Measurements from ENCODE around the gene RAB34. TPM values are rescaled to one million over a fixed set of nuclear protein-coding genes. Genes with fewer than 3 reads are reported as not detected.

The RAB34 gene
- total RNA-seq, 1 donor from 2014 or later = 147 TPM

DNA sequence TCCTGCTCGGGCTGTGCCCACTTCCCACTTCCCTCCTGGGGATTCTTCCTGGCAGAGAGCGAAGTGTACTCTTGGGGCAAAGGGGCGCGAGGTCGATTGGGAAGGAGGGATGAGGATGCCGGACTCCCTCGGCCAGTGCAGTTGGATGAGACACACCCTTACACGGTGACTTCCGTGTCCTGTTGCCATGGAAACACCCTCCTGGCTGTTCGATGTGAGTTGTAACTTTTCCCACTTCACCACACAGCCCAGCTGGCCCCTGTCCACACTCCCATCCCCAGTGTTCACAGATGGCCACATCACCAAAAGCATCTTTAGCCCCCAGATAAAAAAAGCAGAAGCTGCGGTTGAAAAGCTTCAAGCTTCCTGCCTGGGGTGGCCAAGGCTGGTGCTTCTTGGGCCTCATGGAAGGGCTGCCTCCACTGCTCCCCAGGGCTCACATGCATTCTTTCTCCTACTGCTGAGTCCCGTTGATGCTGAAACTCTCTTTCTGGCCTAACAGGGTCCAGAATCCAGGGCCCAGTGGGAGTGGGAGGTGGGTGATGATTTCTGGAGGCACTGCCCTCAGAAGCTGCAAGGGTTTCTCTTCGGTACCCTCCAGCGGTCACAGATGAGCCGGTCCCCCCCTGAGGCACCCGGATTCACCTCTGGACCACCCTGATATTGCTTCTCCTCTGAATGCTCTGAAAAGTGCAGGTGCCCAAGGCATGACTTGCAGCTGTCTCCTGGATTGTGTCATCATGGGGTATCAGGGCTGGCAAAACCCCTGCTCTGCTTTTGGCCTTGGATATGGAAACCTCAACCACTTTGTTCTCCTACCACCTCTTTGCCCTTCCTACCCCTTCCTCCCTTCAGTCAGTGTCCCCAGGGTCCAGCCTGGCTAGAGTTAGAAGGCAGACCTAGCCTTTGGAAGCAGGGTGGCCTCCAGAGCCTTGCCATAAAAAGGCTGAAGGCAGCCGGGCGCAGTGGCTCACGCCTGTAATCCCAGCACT lies 24.0 kb upstream of the RAB34 start:
- Mint-ChIP-seq H3K27me3 (no peaks in the 10 kb centered on the region), H3K27ac (no peak overlapping the region)

GRCh38 chr17:28740406-28741357 lies 23.0 kb upstream of the RAB34 start:
- DNase-seq (ENCODE audit: low spot score, unreplicated experiment) = no peak
- peaks cover 7% of the 10 kb centered on the region for H3K36me3 Mint-ChIP-seq (ENCODE audit: insufficient read depth)
- no peak overlapping the region for H3K27ac Mint-ChIP-seq
- H3K4me3 Mint-ChIP-seq (ENCODE audit: low read depth) = no peak overlapping the region
- no peaks in the 10 kb centered on the region for H3K27me3 Mint-ChIP-seq
- peaks cover 3% of the 10 kb centered on the region for H3K4me1 Mint-ChIP-seq (ENCODE audit: low read depth)
- H3K9me3 Mint-ChIP-seq (ENCODE audit: low read depth) = no peaks in the 10 kb centered on the region
- TF ChIP-seq, protein P1, sequence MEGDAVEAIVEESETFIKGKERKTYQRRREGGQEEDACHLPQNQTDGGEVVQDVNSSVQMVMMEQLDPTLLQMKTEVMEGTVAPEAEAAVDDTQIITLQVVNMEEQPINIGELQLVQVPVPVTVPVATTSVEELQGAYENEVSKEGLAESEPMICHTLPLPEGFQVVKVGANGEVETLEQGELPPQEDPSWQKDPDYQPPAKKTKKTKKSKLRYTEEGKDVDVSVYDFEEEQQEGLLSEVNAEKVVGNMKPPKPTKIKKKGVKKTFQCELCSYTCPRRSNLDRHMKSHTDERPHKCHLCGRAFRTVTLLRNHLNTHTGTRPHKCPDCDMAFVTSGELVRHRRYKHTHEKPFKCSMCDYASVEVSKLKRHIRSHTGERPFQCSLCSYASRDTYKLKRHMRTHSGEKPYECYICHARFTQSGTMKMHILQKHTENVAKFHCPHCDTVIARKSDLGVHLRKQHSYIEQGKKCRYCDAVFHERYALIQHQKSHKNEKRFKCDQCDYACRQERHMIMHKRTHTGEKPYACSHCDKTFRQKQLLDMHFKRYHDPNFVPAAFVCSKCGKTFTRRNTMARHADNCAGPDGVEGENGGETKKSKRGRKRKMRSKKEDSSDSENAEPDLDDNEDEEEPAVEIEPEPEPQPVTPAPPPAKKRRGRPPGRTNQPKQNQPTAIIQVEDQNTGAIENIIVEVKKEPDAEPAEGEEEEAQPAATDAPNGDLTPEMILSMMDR (IDR thresholded peaks at IDR 0.05; ENCODE audit: unreplicated experiment) = no peak

More for the DNA sequence above, 24.0 kb upstream of the RAB34 start:
- peaks cover 11% of the 10 kb centered on the region for H3K4me1 Mint-ChIP-seq (ENCODE audit: low read depth)
- H3K36me3 Mint-ChIP-seq (ENCODE audit: insufficient read depth) = peaks cover 8% of the 10 kb centered on the region
- no peaks in the 10 kb centered on the region for H3K9me3 Mint-ChIP-seq (ENCODE audit: low read depth)
- H3K4me3 Mint-ChIP-seq (ENCODE audit: low read depth) = no peak overlapping the region
- no peak for DNase-seq (ENCODE audit: low spot score, unreplicated experiment)
- TF ChIP-seq, protein P1 (IDR thresholded peaks at IDR 0.05; ENCODE audit: unreplicated experiment) = no peak

DNA sequence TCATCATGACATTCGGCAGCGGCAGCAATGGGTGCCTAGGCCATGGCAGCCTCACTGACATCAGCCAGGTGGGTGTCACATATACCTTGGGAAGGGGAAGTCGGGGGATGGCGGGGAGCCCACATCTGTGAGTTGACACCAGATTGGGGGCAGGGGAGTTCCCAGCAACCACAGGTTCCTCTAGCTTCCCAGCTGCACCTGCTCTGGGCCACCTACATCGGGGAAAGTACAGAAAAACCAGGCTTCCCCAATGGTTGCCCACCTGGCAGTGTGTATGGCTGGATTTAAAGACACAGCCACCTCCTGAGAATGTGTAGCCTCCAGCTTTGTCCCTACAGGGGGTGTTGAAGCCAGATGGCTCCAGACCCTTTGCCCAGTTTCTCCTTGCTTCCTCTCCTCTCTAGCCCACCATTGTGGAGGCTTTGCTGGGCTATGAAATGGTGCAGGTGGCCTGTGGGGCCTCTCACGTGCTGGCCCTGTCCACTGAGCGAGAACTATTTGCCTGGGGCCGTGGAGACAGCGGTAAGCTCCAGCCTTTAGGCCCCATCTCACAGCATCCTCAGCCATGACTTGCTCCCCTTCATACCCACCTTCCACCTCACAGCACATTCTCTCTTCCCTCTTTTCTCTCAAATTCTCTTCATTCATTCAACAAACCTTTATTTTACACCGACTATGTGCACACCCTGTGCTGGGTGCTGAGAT lies 21.2 kb upstream of the RAB34 start:
- peaks cover 6% of the 10 kb centered on the region for H3K36me3 Mint-ChIP-seq (ENCODE audit: insufficient read depth)
- H3K27me3 Mint-ChIP-seq = no peaks in the 10 kb centered on the region
- H3K4me3 Mint-ChIP-seq (ENCODE audit: low read depth) = no peak overlapping the region
- peaks cover 3% of the 10 kb centered on the region for H3K4me1 Mint-ChIP-seq (ENCODE audit: low read depth)
- DNase-seq (ENCODE audit: low spot score, unreplicated experiment) = no peak
- TF ChIP-seq, protein P1 (IDR thresholded peaks at IDR 0.05; ENCODE audit: unreplicated experiment) = no peak
- no peaks in the 10 kb centered on the region for H3K9me3 Mint-ChIP-seq (ENCODE audit: low read depth)
- H3K27ac Mint-ChIP-seq = no peak overlapping the region

DNA sequence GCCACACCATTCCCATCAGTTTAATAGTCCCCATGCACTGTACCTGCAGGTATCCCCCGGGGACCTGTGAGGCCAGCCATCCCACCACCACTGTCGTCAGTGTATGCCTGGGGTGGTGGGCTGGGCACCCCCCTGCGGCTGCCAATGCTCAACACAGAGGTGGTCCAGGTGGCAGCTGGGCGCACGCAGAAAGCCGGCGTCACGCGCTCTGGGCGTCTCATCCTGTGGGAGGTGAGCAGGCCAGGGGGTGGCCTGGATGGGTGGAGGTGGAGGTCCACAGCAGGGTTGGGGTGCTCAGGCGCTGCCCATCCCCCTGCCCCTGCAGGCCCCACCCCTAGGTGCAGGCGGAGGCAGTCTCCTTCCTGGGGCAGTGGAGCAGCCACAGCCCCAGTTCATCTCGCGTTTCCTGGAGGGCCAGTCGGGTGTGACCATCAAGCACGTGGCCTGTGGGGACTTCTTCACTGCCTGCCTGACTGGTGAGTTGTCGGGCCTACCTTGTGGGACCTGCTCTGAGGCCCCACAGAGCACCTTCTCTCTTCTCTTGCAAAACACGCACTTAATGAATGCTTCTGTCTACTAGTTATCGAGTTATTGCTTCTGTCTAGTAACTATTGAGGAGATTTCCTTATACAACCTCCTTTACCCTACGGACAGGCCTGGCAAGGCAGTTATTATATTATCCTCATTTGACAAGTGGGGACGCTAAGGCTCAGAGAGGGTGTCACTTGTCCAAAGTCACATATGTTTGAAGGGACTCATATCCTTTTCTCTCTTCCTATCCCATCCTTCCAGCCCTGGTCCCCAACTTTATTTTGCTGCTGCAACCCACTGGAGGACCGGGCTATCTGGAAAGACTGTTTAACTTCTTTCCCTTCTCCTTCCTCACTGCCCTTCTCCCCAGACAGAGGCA lies 20.4 kb upstream of the RAB34 start:
- peaks cover under 1% of the 10 kb centered on the region for H3K4me1 Mint-ChIP-seq (ENCODE audit: low read depth)
- H3K27ac Mint-ChIP-seq = no peak overlapping the region
- no peaks in the 10 kb centered on the region for H3K27me3 Mint-ChIP-seq
- H3K4me3 Mint-ChIP-seq (ENCODE audit: low read depth) = no peak overlapping the region
- H3K9me3 Mint-ChIP-seq (ENCODE audit: low read depth) = no peaks in the 10 kb centered on the region
- H3K36me3 Mint-ChIP-seq (ENCODE audit: insufficient read depth) = peaks cover 6% of the 10 kb centered on the region
- TF ChIP-seq, protein P1 (IDR thresholded peaks at IDR 0.05; ENCODE audit: unreplicated experiment) = no peak
- no peak for DNase-seq (ENCODE audit: low spot score, unreplicated experiment)
